Sigmoid colon (tissue), 4 donors: ENCODE results near the gene DLGAP4.

Experiments used
- CTCF ChIP-seq, 4 experiments: fragments of 450-650 bp in 3 of 4; fragments of 200-600 bp in 1 of 4; IDR thresholded peaks; one replicate each; pipeline ENCODE4 v1.5.1; 2016 to 2019; ENCODE audit warnings: antibody characterized with exemption in 4 of 4, mild to moderate bottlenecking in 3 of 4, moderate library complexity in 2 of 4
- POLR2A ChIP-seq, 2 donors: fragments of 450-650 bp; IDR thresholded peaks; one replicate each; pipeline ENCODE4 v1.6.1; 2016; ENCODE audit warnings: antibody characterized with exemption in 2 of 2, mild to moderate bottlenecking in 2 of 2, moderate library complexity in 2 of 2
- POLR2AphosphoS5 ChIP-seq, 4 donors: sonication (generic); formaldehyde crosslinking; IDR thresholded peaks; one replicate each; pipeline ENCODE4 v1.6.1; 2017; ENCODE audit warnings: antibody characterized with exemption in 4 of 4

- TF ChIP-seq POLR2A (IDR thresholded peaks at IDR 0.05) (no peak), CTCF (IDR thresholded peaks at IDR 0.05) (no peak), POLR2AphosphoS5 (IDR thresholded peaks at IDR 0.05) (no peak)
Observed at GRCh38 chr20:36390719-36391415, 84.7 kb downstream of the DLGAP4 start.
